Activated effector memory CD4-positive, alpha-beta T cell treated with Interleukin-2 at 50 U/mL for 16 hours (primary cell): Measurements from ENCODE around the gene TMEM196.
"Not testable (repeated sequence)": the region's sequence is repeated elsewhere in the genome, so short reads cannot be mapped to it uniquely, and the experiment has no call there.

ENCODE experiments used
- DNase-seq: peaks from one replicate; pipeline ENCODE4 v3.0.0-alpha.2; 2020

Gene TMEM196

DNA sequence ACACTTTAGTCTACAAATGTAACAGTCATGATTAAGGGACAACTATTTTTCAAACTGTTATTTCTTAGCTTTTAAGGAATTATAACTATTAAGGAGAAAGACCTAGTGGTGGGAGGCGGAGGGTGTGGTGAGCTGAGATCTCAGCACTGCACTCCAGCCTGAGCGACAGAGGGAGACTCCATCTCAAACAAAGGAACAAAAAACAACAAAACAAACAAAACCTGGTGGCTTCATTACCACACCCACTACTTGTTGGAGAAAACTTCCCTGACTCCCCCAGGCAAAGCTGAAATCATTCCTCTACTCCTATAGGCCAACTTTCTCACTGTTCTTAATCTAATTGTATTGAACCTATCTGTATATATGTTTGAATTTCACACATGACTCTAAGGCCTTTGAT, 67.8 kb downstream of the TMEM196 start:
- DNase-seq = no peak

DNA sequence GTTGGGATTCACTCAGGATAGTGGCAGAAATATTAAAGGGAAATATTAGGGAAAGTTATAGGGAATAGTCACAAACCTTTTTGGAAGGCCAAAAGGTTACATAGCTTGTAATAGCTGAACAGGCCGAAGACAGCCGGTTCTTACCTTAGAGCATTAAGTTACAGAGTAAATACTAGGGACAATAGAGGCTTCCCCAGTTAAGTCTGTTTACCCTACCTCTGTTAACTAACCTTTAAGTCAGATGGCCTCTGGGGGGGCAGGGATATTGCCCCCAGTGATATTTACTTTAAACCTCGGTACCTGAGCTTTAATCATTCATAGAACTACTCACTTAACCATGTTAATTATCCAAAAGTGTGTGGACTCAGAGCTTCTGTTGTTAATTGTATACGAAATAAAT, 71.9 kb downstream of the TMEM196 start:
- no peak for DNase-seq

- DNase-seq = no peak
Observed at GRCh38 chr7:19700936-19701335, 72.5 kb downstream of the TMEM196 start.

DNA sequence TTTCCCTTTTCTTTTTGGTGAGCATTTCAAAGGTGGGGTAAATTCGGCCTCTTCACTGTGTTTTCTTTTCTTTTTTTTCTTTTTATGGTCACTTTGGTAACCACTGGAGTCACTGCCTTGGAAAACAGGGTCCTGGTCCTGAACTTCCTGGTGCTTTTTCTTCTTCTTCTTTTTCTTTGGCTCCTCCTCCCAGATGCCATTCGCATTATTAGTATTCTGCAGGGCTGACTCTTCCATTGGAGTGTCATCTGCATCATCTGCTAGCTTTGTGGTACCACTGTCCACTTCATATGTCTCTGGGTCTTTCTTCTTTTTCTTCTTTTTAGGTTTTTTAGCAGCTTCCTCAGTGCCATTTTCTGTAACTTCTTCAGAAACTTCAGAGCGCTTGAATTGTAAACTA, 75.1 kb downstream of the TMEM196 start:
- no peak for DNase-seq

- no peak for DNase-seq
Observed at GRCh38 chr7:19696926-19697325, 76.5 kb downstream of the TMEM196 start.

DNA sequence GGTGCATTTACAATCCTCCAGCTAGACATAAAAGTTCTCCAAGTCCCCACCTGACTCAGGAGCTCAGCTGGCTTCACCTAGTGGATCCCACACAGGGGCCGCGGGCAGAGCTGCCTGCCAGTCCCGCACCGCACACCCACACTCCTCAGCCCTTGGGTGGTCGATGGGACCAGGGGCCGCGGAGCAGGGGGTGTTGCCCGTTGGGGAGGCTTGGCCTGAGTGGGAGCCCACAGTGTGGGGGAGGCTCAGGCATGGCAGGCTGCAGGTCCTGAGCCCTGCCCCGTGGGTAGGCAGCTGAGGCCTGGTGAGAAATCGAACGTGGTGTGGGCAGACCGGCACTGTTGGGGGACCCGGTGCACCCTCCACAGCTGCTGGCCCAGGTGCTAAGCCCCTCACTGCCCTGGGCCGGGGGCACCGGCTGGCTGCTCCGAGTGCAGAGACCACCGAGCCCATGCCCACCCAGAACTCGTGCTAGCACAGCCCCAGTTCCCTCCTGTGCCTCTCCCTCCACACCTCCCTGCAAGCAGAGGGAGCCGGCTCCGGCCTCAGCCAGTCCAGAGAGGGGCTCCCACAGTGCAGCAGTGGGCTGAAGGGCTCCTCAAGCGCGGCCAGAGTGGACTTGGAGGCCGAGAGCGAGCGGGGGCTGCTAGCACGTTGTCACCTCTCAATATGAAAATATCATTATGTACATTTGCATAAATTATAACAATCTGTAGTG, 81.1 kb downstream of the TMEM196 start:
- no peak for DNase-seq

DNA sequence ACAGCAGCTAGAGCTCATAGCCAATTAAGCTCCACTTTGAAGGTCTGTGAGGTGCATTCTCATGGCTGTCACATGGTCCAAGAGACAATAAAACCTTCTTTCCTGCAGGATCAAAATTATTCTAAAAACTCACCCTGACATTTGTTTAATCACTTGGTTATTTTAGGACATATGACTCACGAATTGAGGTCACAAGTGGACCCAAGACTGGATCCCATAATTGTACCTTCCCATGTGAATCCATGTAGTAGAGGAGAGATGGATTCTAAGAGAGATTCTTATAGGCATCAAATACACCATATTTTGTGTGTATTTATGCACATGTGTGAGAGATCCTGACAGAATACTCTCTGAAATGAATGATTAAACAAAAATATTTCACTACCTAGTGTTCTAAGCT, 82.7 kb downstream of the TMEM196 start:
- DNase-seq = no peak

DNA sequence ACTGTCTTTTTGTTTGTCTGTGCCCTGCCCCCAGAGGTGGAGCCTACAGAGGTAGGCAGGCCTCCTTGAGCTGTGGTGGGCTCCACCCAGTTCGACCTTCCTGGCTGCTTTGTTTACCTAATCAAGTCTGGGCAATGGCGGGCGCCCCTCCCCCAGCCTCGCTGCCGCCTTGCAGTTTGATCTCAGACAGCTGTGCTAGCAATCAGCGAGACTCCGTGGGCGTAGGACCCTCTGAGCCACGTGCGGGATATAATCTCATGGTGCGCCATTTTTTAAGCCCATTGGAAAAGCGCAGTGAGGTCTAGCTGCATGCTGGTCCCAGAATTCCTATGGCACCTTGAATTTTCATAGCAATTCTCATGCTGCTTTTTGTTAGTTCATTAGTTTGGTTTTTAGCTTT, 84.3 kb downstream of the TMEM196 start:
- not testable (repeated sequence) for DNase-seq

- no peak for DNase-seq
Observed at GRCh38 chr7:19681596-19681995, 91.8 kb downstream of the TMEM196 start.

GRCh38 chr7:19677180-19677579, 96.2 kb downstream of the TMEM196 start:
- DNase-seq = no peak

- DNase-seq = no peak
Observed at GRCh38 chr7:19675816-19676215, 97.6 kb downstream of the TMEM196 start.

- DNase-seq = no peak
Observed at GRCh38 chr7:19674266-19674960, 99.0 kb downstream of the TMEM196 start.

DNA sequence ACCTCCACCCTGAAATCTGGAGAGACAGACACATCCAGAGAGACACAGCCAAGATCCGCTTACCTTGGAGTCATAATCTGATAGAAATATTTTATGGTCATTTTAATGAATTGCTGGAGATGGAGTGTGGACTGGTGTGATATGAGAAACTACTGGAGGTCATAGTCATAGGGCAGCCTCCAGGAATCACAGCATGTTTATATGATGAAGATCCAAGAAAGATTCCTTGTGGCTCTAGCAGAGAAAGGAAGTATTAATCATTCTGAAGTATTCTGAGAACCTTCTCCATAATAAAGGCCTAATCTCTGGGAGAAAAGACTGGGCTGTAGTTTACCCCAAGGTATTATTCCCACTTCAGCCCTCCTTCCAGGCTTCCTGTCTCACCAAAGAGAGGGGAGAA, 102.6 kb downstream of the TMEM196 start:
- DNase-seq = no peak
